ENCODE data around the gene CLECL1. TPM values are rescaled to one million over a fixed set of nuclear protein-coding genes. Genes with fewer than 3 reads are reported as not detected.

CLECL1 gene
- total and polyA plus RNA-seq, 2 of the 8 experiments (the other 6 are each of a cell fraction or from before 2014, with no cell fraction given), result not detected

- TF ChIP-seq ATF2 (IDR thresholded peaks at IDR 0.05; ENCODE audit: low read length) (no peak), KDM5A (IDR thresholded peaks at IDR 0.05; ENCODE audit: low read length) (no peak)
Observed at GRCh38 chr12:9758119-9758518, 25.2 kb upstream of the CLECL1 start (continued).
